Hematopoietic multipotent progenitor cell (in vitro differentiated cells): ENCODE results near the gene NCOR2. TPM values are rescaled to one million over a fixed set of nuclear protein-coding genes. Genes with fewer than 3 reads are reported as not detected.

ENCODE experiments used
- DNase-seq, 3 donors: peaks; one replicate each; pipeline ENCODE4 v3.0.0-alpha.2; 2011 to 2015; ENCODE audit warnings: low read depth in 2 of 3, low spot score in 2 of 3
- total RNA-seq: library from RNA; depleted of rRNA; stranded (reverse); fragments of >200 nt; gene quantifications from one replicate; pipeline ENCODE4 v1.2.3, GENCODE V29; 2012

The NCOR2 gene
- total RNA-seq, 1 donor, result 54.7 TPM

GRCh38 chr12:124531281-124531745 is 36.1 kb downstream of the NCOR2 start:
- DNase-seq, result peak in 1 of 3 donors; percentile 58

- DNase-seq, result no peak
Observed at GRCh38 chr12:124530637-124531263, 36.7 kb downstream of the NCOR2 start.

- DNase-seq, result no peak
Observed at GRCh38 chr12:124529565-124530276, 37.7 kb downstream of the NCOR2 start.

GRCh38 chr12:124527861-124528561 is 39.4 kb downstream of the NCOR2 start:
- no peak for DNase-seq

GRCh38 chr12:124525927-124526692 is 41.3 kb downstream of the NCOR2 start:
- DNase-seq, result no peak

GRCh38 chr12:124525455-124525854 is 42.0 kb downstream of the NCOR2 start:
- DNase-seq, result no peak

- no peak for DNase-seq
Observed at GRCh38 chr12:124524231-124524925, 43.0 kb downstream of the NCOR2 start.

- DNase-seq, result peak in 1 of 3 donors; percentile 41
Observed at GRCh38 chr12:124523071-124523470, 44.3 kb downstream of the NCOR2 start.

- peak in 2 of 3 donors; percentile 86 to 97 for DNase-seq
Observed at GRCh38 chr12:124520907-124521306, 46.5 kb downstream of the NCOR2 start.

- peak in 1 of 3 donors; percentile 53 for DNase-seq
Observed at GRCh38 chr12:124520265-124520701, 47.1 kb downstream of the NCOR2 start.

GRCh38 chr12:124519746-124520145 is 47.7 kb downstream of the NCOR2 start:
- DNase-seq, result no peak

- DNase-seq, result peak in 2 of 3 donors; percentile 80 to 92
Observed at GRCh38 chr12:124518051-124518932, 49.1 kb downstream of the NCOR2 start.
